Nephron (organoid): ENCODE data around the gene ANAPC2.

ENCODE experiments used
- H3K27ac Mint-ChIP-seq, 3 experiments: 2 replicates each; pipeline ENCODE4 v1.8.0; 2020; ENCODE audit warnings: mixed read lengths in 3 of 3, mild to moderate bottlenecking in 2 of 3, moderate library complexity in 1 of 3
- H3K27me3 Mint-ChIP-seq: 2 replicates; pipeline ENCODE4 v1.8.0; 2021; ENCODE audit warnings: low read depth, mild to moderate bottlenecking, moderate library complexity, mixed read lengths
- H3K36me3 Mint-ChIP-seq: 2 replicates; pipeline ENCODE4 v1.8.0; 2020; ENCODE audit warnings: low read depth, mixed read lengths
- H3K4me1 Mint-ChIP-seq: 2 replicates; pipeline ENCODE4 v1.8.0; 2020; ENCODE audit warnings: mixed read lengths
- H3K4me3 Mint-ChIP-seq, 3 experiments: 2 replicates each; pipeline ENCODE4 v1.8.0; 2020; ENCODE audit warnings: mild to moderate bottlenecking in 3 of 3, mixed read lengths in 3 of 3, moderate library complexity in 2 of 3
- H3K9me3 Mint-ChIP-seq: 2 replicates; pipeline ENCODE4 v1.8.0; 2020; ENCODE audit warnings: mixed read lengths
- CTCF ChIP-seq, 3 experiments: fragments of 200-600 bp; sonication (generic); IDR thresholded peaks; one replicate each; pipeline ENCODE4 v1.5.0; 2021; ENCODE audit warnings: antibody characterized with exemption in 3 of 3; ENCODE audit not compliant: unreplicated experiment in 3 of 3

The ANAPC2 gene

GRCh38 chr9:137188490-137189296 is at the start of gene ANAPC2, which contains the start of gene SSNA1:
Gene ANAPC2, minus strand, starts transcription at chr9:137188560. Its CDS starts 28 bp downstream, at chr9:137188532.
Gene SSNA1, plus strand, starts transcription at chr9:137188676. Its CDS starts 51 bp downstream, at chr9:137188727.
- H3K9me3 Mint-ChIP-seq = no peaks in the 10 kb centered on the region
- peaks cover 6% of the 10 kb centered on the region for H3K36me3 Mint-ChIP-seq
- peak within 1 kb of the TSS; percentile 91 to 99 (median 94) for H3K4me3 Mint-ChIP-seq
- H3K4me1 Mint-ChIP-seq = peaks cover 32% of the 10 kb centered on the region
- H3K27ac Mint-ChIP-seq = peak within 1 kb of the TSS; percentile 84 to 96 (median 91)
- TF ChIP-seq CTCF (IDR thresholded peaks at IDR 0.05; ENCODE audit: unreplicated experiment in 3 of 3) = peak in 2 of 3 experiments; percentile 14 to 29
- no peaks in the 10 kb centered on the region for H3K27me3 Mint-ChIP-seq

GRCh38 chr9:137236936-137237421 is 48.6 kb upstream of the ANAPC2 start:
- H3K9me3 Mint-ChIP-seq = no peaks in the 10 kb centered on the region
- no peaks in the 10 kb centered on the region for H3K36me3 Mint-ChIP-seq
- H3K27me3 Mint-ChIP-seq = peaks cover 5% of the 10 kb centered on the region
- TF ChIP-seq CTCF (IDR thresholded peaks at IDR 0.05; ENCODE audit: unreplicated experiment in 3 of 3) = no peak
- H3K4me3 Mint-ChIP-seq = peak overlapping the region in 1 of 3 experiments; percentile 39
- peaks cover 24% of the 10 kb centered on the region for H3K4me1 Mint-ChIP-seq
- H3K27ac Mint-ChIP-seq = no peak overlapping the region

- H3K36me3 Mint-ChIP-seq = no peaks in the 10 kb centered on the region
- H3K4me1 Mint-ChIP-seq = peaks cover 24% of the 10 kb centered on the region
- peak; percentile 99 to 100 (median 100) for TF ChIP-seq CTCF (IDR thresholded peaks at IDR 0.05; ENCODE audit: unreplicated experiment in 3 of 3)
- no peak overlapping the region for H3K4me3 Mint-ChIP-seq
- no peak overlapping the region for H3K27ac Mint-ChIP-seq
- H3K27me3 Mint-ChIP-seq = peaks cover 5% of the 10 kb centered on the region
- no peaks in the 10 kb centered on the region for H3K9me3 Mint-ChIP-seq
Measured at GRCh38 chr9:137236238-137236935, 48.0 kb upstream of the ANAPC2 start.

GRCh38 chr9:137235424-137236237 is 47.3 kb upstream of the ANAPC2 start:
- H3K9me3 Mint-ChIP-seq = no peaks in the 10 kb centered on the region
- H3K27ac Mint-ChIP-seq = peak overlapping the region in 1 of 3 experiments; percentile 35
- peaks cover 19% of the 10 kb centered on the region for H3K4me1 Mint-ChIP-seq
- no peak for TF ChIP-seq CTCF (IDR thresholded peaks at IDR 0.05; ENCODE audit: unreplicated experiment in 3 of 3)
- no peaks in the 10 kb centered on the region for H3K36me3 Mint-ChIP-seq
- H3K27me3 Mint-ChIP-seq = peaks cover 5% of the 10 kb centered on the region
- H3K4me3 Mint-ChIP-seq = peak overlapping the region in 1 of 3 experiments; percentile 40

GRCh38 chr9:137234758-137235423 is 46.5 kb upstream of the ANAPC2 start:
- H3K4me3 Mint-ChIP-seq = peak overlapping the region in 2 of 3 experiments; percentile 40 to 42
- no peaks in the 10 kb centered on the region for H3K9me3 Mint-ChIP-seq
- no peak for TF ChIP-seq CTCF (IDR thresholded peaks at IDR 0.05; ENCODE audit: unreplicated experiment in 3 of 3)
- peaks cover 5% of the 10 kb centered on the region for H3K27me3 Mint-ChIP-seq
- H3K27ac Mint-ChIP-seq = peak overlapping the region in 1 of 3 experiments; percentile 35
- H3K4me1 Mint-ChIP-seq = peaks cover 19% of the 10 kb centered on the region
- no peaks in the 10 kb centered on the region for H3K36me3 Mint-ChIP-seq
